ENCODE results near the gene C14orf119.

GRCh38 chr14:23094666-23095195 is 574 bp upstream of the C14orf119 start, which contains the start of gene ACIN1:
- peak; percentile 70 for TF ChIP-seq POLR2AphosphoS5 (IDR thresholded peaks at IDR 0.05; ENCODE audit: borderline replicate concordance, low read depth, low read length)
- TF ChIP-seq EZH2 (IDR thresholded peaks at IDR 0.05) = no peak
- TF ChIP-seq FOXP2 (optimal IDR thresholded peaks at IDR 0.05; ENCODE audit: control extremely low read depth, extremely low read length, insufficient read depth) = no peak

Data from SK-N-MC (cell line).